Skeletal muscle satellite cell (primary cell): ENCODE data around the gene HOXB13.

Experiments
- H3K27me3 ChIP-seq: 2 replicates; pipeline ENCODE4 v1.7.0; 2013; ENCODE audit warnings: low read length; ENCODE audit not compliant: control insufficient read depth, insufficient read depth
- H3K36me3 ChIP-seq: 2 replicates; pipeline ENCODE4 v1.7.0; 2013; ENCODE audit warnings: mild to moderate bottlenecking, control low read depth, low read length; ENCODE audit not compliant: insufficient read depth
- H3K4me1 ChIP-seq: 2 replicates; pipeline ENCODE4 v1.7.0; 2013; ENCODE audit warnings: low read length; ENCODE audit not compliant: control insufficient read depth, insufficient read depth
- H3K4me2 ChIP-seq: 2 replicates; pipeline ENCODE4 v1.7.0; 2013; ENCODE audit warnings: mild to moderate bottlenecking, low read length
- H3K4me3 ChIP-seq: 2 replicates; pipeline ENCODE4 v1.7.0; 2013; ENCODE audit warnings: low read length
- H3K9ac ChIP-seq: 2 replicates; pipeline ENCODE4 v1.7.0; 2013; ENCODE audit warnings: mild to moderate bottlenecking, low read depth, low read length, moderate library complexity
- H3K9me3 ChIP-seq: replicated peaks from 2 replicates; pipeline ENCODE4 v1.7.0; 2013; ENCODE audit warnings: mild to moderate bottlenecking, control low read depth, low read length

The HOXB13 gene

GRCh38 chr17:48755356-48755755 is 26.8 kb upstream of the HOXB13 start:
- H3K4me2 ChIP-seq: no peak overlapping the region
- H3K9ac ChIP-seq: no peak overlapping the region
- H3K27me3 ChIP-seq: peaks cover 90% of the 10 kb centered on the region
- H3K4me1 ChIP-seq: peaks cover 11% of the 10 kb centered on the region
- no peaks in the 10 kb centered on the region for H3K36me3 ChIP-seq
- no peaks in the 10 kb centered on the region for H3K9me3 ChIP-seq
- H3K4me3 ChIP-seq: no peak overlapping the region

GRCh38 chr17:48754500-48755261 is 26.1 kb upstream of the HOXB13 start:
- Histone ChIP-seq H3K9ac (no peak overlapping the region), H3K9me3 (no peaks in the 10 kb centered on the region), H3K4me2 (no peak overlapping the region), H3K27me3 (peaks cover 95% of the 10 kb centered on the region), H3K4me1 (peaks cover 11% of the 10 kb centered on the region), H3K36me3 (no peaks in the 10 kb centered on the region), H3K4me3 (no peak overlapping the region)

- Histone ChIP-seq H3K9ac (no peak overlapping the region), H3K4me2 (peak overlapping the region; percentile 47), H3K36me3 (no peaks in the 10 kb centered on the region), H3K27me3 (peaks cover 96% of the 10 kb centered on the region), H3K4me1 (peaks cover 11% of the 10 kb centered on the region), H3K4me3 (peak overlapping the region; percentile 10), H3K9me3 (no peaks in the 10 kb centered on the region)
Measured at GRCh38 chr17:48753794-48754499, 25.4 kb upstream of the HOXB13 start.

- Histone ChIP-seq H3K36me3 (no peaks in the 10 kb centered on the region), H3K9ac (no peak overlapping the region), H3K27me3 (peaks cover 99% of the 10 kb centered on the region), H3K4me3 (no peak overlapping the region), H3K4me1 (peaks cover 11% of the 10 kb centered on the region), H3K4me2 (no peak overlapping the region), H3K9me3 (no peaks in the 10 kb centered on the region)
Measured at GRCh38 chr17:48752399-48753288, 24.1 kb upstream of the HOXB13 start.

GRCh38 chr17:48751733-48752398 is 23.3 kb upstream of the HOXB13 start:
- Histone ChIP-seq H3K4me2 (no peak overlapping the region), H3K9ac (no peak overlapping the region), H3K4me1 (peaks cover 11% of the 10 kb centered on the region), H3K27me3 (peaks cover 99% of the 10 kb centered on the region), H3K9me3 (no peaks in the 10 kb centered on the region), H3K36me3 (no peaks in the 10 kb centered on the region), H3K4me3 (no peak overlapping the region)

GRCh38 chr17:48751172-48751571 is 22.6 kb upstream of the HOXB13 start:
- Histone ChIP-seq H3K36me3 (no peaks in the 10 kb centered on the region), H3K27me3 (peaks cover 99% of the 10 kb centered on the region), H3K9ac (no peak overlapping the region), H3K4me2 (no peak overlapping the region), H3K4me1 (peaks cover 11% of the 10 kb centered on the region), H3K4me3 (no peak overlapping the region), H3K9me3 (no peaks in the 10 kb centered on the region)

- H3K4me2 ChIP-seq: no peak overlapping the region
- no peaks in the 10 kb centered on the region for H3K9me3 ChIP-seq
- no peak overlapping the region for H3K4me3 ChIP-seq
- no peaks in the 10 kb centered on the region for H3K36me3 ChIP-seq
- H3K27me3 ChIP-seq: peaks cover 99% of the 10 kb centered on the region
- peaks cover 11% of the 10 kb centered on the region for H3K4me1 ChIP-seq
- H3K9ac ChIP-seq: no peak overlapping the region
Measured at GRCh38 chr17:48749621-48750553, 21.3 kb upstream of the HOXB13 start.

- Histone ChIP-seq H3K4me3 (no peak overlapping the region), H3K27me3 (peaks cover 97% of the 10 kb centered on the region), H3K36me3 (no peaks in the 10 kb centered on the region), H3K9ac (no peak overlapping the region), H3K4me2 (no peak overlapping the region), H3K9me3 (no peaks in the 10 kb centered on the region), H3K4me1 (peaks cover 8% of the 10 kb centered on the region)
Measured at GRCh38 chr17:48748718-48749566, 20.4 kb upstream of the HOXB13 start.

- Histone ChIP-seq H3K9me3 (no peaks in the 10 kb centered on the region), H3K4me3 (no peak overlapping the region), H3K27me3 (peaks cover 96% of the 10 kb centered on the region), H3K9ac (no peak overlapping the region), H3K36me3 (no peaks in the 10 kb centered on the region), H3K4me2 (no peak overlapping the region), H3K4me1 (no peaks in the 10 kb centered on the region)
Measured at GRCh38 chr17:48747445-48748363, 19.2 kb upstream of the HOXB13 start.
